GM15510 (cell line): ENCODE data around the gene FAM20B.

ENCODE experiments used
- POLR2A ChIP-seq: IDR thresholded peaks from 3 replicates; pipeline ENCODE4 v1.6.1; 2011; ENCODE audit warnings: borderline replicate concordance; ENCODE audit not compliant: insufficient read length; ENCODE audit errors: extremely low read depth

FAM20B gene

DNA sequence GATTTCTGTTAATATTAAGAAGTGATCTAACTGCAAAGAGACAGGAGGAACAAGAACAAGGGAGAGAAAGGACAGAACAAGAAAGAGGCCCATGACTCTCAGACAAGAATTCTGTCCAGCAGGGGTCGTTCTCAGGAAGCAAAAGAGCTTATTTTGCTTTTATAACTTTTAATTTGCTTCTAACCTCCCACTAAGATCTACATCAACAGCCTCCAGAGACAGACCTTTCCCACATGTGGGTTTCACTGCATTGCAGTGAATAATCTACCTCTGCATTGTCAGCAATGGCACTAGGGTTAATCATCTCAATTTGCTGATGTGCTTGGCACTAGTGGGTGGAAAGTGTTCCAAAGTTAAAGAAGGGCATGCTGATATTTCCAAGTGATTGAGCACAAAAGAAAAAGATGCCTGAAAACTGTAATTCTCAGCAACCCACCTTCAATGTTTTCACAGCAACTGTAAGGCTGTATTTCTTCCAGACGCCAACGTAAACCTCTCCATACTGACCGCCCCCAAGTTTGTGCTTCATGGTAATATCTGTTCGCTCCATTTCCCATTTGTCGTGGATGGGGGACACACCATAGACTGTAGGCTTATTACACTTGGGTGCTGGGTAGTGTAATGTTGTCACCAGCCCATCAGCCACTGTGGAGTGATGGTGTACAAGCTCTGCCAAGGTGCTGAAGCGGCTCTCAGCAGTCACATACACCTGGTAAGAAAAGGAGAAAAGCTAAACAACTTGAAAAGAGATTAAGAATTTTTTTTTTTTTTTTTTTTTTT lies 95.7 kb downstream of the FAM20B start:
- TF ChIP-seq POLR2A, result no peak

DNA sequence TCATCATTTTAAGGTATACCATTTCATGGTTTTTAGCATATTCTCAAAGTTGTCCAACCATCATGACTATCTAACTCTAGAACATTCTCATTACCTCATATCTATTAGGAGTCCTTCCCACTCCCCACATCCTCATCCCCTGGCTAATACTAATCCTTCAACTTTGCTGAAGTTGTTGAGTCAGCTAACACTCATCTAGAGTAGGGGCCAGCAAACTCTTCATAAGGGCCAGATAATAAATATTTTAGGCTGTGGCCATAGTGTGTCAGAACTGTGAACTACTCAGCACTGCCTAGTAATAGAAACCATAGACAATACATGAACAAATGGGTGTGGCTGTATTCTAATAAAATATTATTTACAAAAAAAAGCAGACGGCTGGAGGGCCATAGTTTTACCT lies 99.2 kb downstream of the FAM20B start:
- no peak for TF ChIP-seq POLR2A
